Body of pancreas (tissue), 4 donors: ENCODE measurements around the gene TRIP11.
"Not testable (repeated sequence)": the region's sequence is repeated elsewhere in the genome, so short reads cannot be mapped to it uniquely, and the experiment has no call there.

Source experiments
- POLR2A ChIP-seq, 3 donors: fragments of 450-650 bp; IDR thresholded peaks; one replicate each; pipeline ENCODE4 v1.6.1; 2016; ENCODE audit warnings: antibody characterized with exemption in 3 of 3, mild to moderate bottlenecking in 2 of 3
- TF ChIP-seq, protein P1 (sequence below), 7 experiments: fragments of 450-650 bp in 4 of 7; fragments of 200-600 bp in 3 of 7; sonication (generic) in 3 of 7; IDR thresholded peaks; one replicate each; pipeline ENCODE4 v1.5.1; 2016 to 2019; ENCODE audit warnings: antibody characterized with exemption in 7 of 7

DNA sequence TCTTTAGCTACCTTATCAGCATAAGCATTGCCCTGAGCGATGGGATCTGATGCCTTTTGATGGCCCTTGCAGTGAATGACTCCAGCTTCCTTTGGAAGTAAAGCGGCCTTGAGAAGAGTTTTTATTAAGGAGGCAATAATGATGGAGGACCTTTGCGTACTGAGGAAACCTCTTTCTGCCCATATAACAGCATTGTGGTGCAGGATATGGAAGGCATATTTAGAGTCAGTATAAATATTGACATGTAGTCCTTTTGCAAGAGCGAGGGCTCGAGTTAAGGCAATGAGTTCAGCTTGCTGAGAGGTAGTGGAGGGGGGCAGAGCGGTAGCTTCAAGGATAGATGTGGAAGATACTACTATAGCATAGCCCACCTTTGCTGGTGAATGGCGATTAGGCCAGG is 6.0 kb upstream of the TRIP11 start:
- TF ChIP-seq, protein P1, sequence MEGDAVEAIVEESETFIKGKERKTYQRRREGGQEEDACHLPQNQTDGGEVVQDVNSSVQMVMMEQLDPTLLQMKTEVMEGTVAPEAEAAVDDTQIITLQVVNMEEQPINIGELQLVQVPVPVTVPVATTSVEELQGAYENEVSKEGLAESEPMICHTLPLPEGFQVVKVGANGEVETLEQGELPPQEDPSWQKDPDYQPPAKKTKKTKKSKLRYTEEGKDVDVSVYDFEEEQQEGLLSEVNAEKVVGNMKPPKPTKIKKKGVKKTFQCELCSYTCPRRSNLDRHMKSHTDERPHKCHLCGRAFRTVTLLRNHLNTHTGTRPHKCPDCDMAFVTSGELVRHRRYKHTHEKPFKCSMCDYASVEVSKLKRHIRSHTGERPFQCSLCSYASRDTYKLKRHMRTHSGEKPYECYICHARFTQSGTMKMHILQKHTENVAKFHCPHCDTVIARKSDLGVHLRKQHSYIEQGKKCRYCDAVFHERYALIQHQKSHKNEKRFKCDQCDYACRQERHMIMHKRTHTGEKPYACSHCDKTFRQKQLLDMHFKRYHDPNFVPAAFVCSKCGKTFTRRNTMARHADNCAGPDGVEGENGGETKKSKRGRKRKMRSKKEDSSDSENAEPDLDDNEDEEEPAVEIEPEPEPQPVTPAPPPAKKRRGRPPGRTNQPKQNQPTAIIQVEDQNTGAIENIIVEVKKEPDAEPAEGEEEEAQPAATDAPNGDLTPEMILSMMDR (IDR thresholded peaks at IDR 0.05) = not testable (repeated sequence)
- not testable (repeated sequence) for TF ChIP-seq POLR2A (IDR thresholded peaks at IDR 0.05)
